ENCODE data around the gene PAFAH1B2.
"Not testable (repeated sequence)": the region's sequence is repeated elsewhere in the genome, so short reads cannot be mapped to it uniquely, and the experiment has no call there.

The PAFAH1B2 gene

DNA sequence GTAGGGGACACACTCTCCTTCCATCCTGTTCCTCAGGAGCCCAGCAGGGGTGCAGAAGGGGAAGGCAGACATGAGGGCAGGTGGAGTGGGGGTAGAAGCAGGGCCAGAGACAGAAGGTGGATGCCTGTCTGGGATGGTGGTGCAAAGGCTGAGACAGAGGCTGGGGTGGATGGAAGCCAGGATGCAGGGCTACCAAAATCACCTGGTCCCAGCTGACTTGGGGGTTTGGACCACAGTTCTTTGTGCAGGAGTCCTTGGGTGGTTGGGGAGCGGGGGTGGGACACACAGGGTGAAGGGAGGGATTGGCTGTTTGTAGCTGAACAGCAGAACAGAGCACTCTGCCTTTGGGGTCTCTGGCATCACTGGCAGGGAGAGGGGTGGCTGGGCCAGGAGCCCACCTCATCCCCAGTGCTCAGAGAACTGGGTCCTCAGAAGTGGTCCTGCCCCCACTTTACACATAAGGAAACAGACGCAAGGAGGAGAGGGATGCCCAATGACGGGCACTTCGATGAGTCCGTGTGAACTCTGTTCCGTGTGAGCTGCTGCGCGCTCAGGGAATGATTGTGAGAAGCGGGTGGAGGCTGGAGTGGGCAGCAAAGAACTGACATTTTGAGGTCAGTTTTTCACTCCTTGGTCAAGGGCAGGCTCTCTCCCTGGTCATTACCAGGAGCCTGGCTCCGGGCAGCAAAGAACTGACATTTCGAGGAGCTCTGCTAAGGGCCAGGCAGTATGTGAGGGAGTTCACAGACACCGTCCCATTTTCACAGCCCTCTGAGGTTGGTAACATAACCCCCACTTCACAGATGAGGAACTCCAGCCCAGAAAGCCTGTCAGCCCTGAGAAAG lies 56.9 kb downstream of the PAFAH1B2 start:
- H3K4me3 ChIP-seq (ENCODE audit: low read length): peak overlapping the region; percentile 54

DNA sequence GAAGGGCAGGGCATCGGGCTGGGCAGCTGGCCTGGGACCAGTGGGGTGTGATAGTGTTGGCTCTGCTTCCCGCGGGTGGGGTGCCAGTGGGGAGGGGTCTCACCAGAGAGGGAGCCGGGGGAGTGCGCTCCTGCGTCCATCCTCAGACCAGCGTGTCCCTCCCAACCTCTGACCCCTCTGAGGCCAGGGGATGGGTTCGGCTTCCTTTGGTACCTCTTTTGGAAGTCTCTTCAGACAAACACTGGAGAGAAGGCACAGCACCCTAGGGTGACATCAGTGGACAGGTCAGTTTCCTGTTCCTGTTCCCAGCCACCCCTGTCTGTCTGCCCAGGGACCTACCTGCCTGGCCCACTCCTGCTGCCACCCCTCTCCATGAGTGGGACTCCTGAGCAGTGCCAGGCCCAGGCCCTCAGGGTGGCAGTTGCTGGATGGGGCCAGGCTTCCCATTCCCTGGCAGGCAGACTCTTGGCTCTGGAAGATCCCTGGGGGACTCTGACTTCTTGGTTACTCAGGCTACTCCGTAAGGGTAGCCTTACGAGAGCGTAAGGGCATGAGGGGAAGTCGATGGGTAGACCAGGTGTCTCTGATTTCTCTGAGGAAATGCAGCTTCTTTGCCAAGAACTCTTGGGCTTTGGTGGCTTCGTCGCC lies 57.7 kb downstream of the PAFAH1B2 start:
- 78% methylated on average over 14 of the region's 14 CpGs for WGBS
- H3K27ac ChIP-seq (ENCODE audit: low read depth, low read length): 0 out of 2 replicates have a peak overlapping the region, but pooled peaks have one; percentile 26
- no peaks in the 10 kb centered on the region for H3K27me3 ChIP-seq (ENCODE audit: insufficient read depth, low read length)
- peak overlapping the region; percentile 83 for H3K9ac ChIP-seq (ENCODE audit: low read depth, low read length)
- no peaks in the 10 kb centered on the region for H3K9me3 ChIP-seq (ENCODE audit: insufficient read depth, low read depth, low read length)
- H3K4me3 ChIP-seq (ENCODE audit: low read length): peak overlapping the region; percentile 54
- H3K4me1 ChIP-seq (ENCODE audit: insufficient read depth, low read length): peaks cover 21% of the 10 kb centered on the region
- H3K36me3 ChIP-seq (ENCODE audit: insufficient read depth, low read length): peaks cover 37% of the 10 kb centered on the region

More for the DNA sequence above, 56.9 kb downstream of the PAFAH1B2 start:
- Histone ChIP-seq H3K27ac (ENCODE audit: low read depth, low read length) (peak overlapping the region; percentile 98; the same call in 1 of the 2 replicates), H3K4me1 (ENCODE audit: insufficient read depth, low read length) (peaks cover 21% of the 10 kb centered on the region), H3K36me3 (ENCODE audit: insufficient read depth, low read length) (peaks cover 40% of the 10 kb centered on the region), H3K9ac (ENCODE audit: low read depth, low read length) (peak overlapping the region; percentile 83), H3K9me3 (ENCODE audit: insufficient read depth, low read depth, low read length) (no peaks in the 10 kb centered on the region), H3K27me3 (ENCODE audit: insufficient read depth, low read length) (no peaks in the 10 kb centered on the region)
- WGBS: 64% methylated on average over 12 of the region's 12 CpGs

DNA sequence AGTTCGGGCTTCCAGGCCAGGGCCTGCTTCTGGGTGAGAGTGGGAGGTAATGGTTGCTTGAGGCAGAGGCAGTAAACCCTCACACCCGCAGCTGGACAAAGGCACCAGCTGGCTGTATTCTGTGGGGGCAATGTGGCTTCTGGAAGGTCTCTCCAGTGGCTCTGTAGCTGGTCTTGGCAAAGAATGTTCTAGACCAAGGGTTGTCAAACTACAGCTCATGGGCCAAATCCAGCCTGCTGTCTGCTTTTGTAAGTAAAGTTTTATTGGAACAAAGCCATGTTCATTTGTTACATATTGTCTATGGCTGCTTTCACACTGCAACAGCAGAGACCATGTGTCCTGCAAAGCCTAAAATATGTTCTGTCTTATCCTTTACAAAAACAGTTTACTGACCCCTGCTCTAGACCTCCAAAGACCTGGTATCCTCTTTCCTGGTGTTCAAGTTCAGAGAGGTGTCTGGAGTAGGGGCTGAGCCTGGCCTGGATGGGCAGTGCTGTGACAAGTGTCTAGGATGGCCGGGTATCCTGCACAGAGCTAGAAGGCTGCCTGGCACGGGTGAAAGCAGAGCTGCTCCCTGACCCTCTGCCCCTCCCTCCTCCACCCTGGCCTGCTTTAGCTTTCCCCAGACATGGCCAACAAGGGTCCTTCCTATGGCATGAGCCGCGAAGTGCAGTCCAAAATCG lies 58.4 kb downstream of the PAFAH1B2 start:
- H3K4me3 ChIP-seq (ENCODE audit: low read length): peak overlapping the region; percentile 54; the same call in 1 of the 2 replicates
- peak overlapping the region; percentile 29 for H3K9ac ChIP-seq (ENCODE audit: low read depth, low read length)
- H3K4me1 ChIP-seq (ENCODE audit: insufficient read depth, low read length): peaks cover 21% of the 10 kb centered on the region
- H3K9me3 ChIP-seq (ENCODE audit: insufficient read depth, low read depth, low read length): no peaks in the 10 kb centered on the region
- 91% methylated on average over 7 of the region's 7 CpGs for WGBS
- H3K27ac ChIP-seq (ENCODE audit: low read depth, low read length): no peak overlapping the region
- no peaks in the 10 kb centered on the region for H3K27me3 ChIP-seq (ENCODE audit: insufficient read depth, low read length)
- H3K36me3 ChIP-seq (ENCODE audit: insufficient read depth, low read length): peaks cover 37% of the 10 kb centered on the region

DNA sequence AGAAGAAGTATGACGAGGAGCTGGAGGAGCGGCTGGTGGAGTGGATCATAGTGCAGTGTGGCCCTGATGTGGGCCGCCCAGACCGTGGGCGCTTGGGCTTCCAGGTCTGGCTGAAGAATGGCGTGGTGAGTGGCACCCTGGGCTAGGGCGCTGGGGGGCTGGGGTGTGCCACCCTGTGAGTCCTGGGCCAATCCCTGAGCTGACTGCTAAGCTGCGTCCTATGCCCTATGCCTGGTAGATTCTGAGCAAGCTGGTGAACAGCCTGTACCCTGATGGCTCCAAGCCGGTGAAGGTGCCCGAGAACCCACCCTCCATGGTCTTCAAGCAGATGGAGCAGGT lies 59.0 kb downstream of the PAFAH1B2 start:
- no peaks in the 10 kb centered on the region for H3K9me3 ChIP-seq (ENCODE audit: insufficient read depth, low read depth, low read length)

DNA sequence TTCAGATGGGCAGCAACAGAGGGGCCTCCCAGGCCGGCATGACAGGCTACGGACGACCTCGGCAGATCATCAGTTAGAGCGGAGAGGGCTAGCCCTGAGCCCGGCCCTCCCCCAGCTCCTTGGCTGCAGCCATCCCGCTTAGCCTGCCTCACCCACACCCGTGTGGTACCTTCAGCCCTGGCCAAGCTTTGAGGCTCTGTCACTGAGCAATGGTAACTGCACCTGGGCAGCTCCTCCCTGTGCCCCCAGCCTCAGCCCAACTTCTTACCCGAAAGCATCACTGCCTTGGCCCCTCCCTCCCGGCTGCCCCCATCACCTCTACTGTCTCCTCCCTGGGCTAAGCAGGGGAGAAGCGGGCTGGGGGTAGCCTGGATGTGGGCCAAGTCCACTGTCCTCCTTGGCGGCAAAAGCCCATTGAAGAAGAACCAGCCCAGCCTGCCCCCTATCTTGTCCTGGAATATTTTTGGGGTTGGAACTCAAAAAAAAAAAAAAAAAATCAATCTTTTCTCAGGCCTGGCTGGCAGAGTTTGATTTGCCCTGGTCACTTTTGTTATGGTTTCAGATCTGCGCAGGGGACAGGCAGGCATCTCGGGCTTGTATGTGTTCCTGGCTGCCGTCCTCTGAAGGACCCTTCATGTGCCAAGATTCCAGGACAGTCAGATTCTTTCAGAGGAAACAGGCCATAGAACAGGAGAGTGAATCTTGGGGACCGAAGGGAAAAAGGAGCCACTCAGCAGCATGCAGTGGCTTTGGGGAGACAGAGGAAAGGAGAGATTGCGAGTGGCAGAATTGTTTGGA lies 60.4 kb downstream of the PAFAH1B2 start:
- no peaks in the 10 kb centered on the region for H3K9me3 ChIP-seq (ENCODE audit: insufficient read depth, low read depth, low read length)
- H3K4me1 ChIP-seq (ENCODE audit: insufficient read depth, low read length): peaks cover 10% of the 10 kb centered on the region
- WGBS: 92% methylated on average over 17 of the region's 17 CpGs
- H3K27ac ChIP-seq (ENCODE audit: low read depth, low read length): no peak overlapping the region; the same call in 1 of the 2 replicates
- no peak overlapping the region for H3K4me3 ChIP-seq (ENCODE audit: low read length)
- no peaks in the 10 kb centered on the region for H3K27me3 ChIP-seq (ENCODE audit: insufficient read depth, low read length)
- no peak overlapping the region for H3K9ac ChIP-seq (ENCODE audit: low read depth, low read length)
- H3K36me3 ChIP-seq (ENCODE audit: insufficient read depth, low read length): peaks cover 37% of the 10 kb centered on the region

More for the DNA sequence above, 59.0 kb downstream of the PAFAH1B2 start:
- WGBS: 96% methylated on average over 10 of the region's 10 CpGs
- H3K4me3 ChIP-seq (ENCODE audit: low read length): peak overlapping the region; percentile 54; the same call in 1 of the 2 replicates
- H3K36me3 ChIP-seq (ENCODE audit: insufficient read depth, low read length): peaks cover 37% of the 10 kb centered on the region
- H3K27me3 ChIP-seq (ENCODE audit: insufficient read depth, low read length): no peaks in the 10 kb centered on the region
- no peak overlapping the region for H3K9ac ChIP-seq (ENCODE audit: low read depth, low read length)
- H3K4me1 ChIP-seq (ENCODE audit: insufficient read depth, low read length): peaks cover 18% of the 10 kb centered on the region
- H3K27ac ChIP-seq (ENCODE audit: low read depth, low read length): no peak overlapping the region

DNA sequence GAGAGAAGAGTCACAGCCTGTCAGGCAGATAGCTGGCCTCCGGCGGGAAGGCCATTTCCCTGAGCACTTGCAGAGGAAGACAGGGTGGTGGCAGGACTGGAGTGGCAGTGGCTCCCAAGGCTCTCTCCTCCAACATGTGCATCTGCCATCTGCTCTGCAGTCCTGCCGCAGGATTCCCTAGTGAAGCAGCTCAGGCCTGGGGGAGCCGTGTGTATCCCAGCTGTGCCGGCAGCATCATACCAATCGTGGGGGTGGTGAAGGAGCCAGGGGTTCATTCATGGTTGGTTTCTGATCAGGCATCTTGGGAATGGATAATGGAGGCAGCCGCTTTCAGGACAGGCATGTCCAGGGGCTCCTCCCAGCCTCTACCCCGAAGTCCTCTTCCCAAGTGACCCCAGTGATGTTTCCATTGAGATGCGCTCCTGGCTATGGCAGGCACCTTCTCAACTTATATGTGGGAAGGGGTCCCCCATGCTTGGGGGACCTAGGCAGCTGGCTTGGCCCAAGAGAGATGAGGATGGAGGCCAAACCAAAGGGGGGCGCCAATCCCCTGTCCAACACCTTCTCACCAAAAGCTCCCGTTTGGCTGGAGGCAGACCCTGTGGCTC lies 61.2 kb downstream of the PAFAH1B2 start:
- H3K9ac ChIP-seq (ENCODE audit: low read depth, low read length): no peak overlapping the region
- peak overlapping the region; percentile 15; the same call in 1 of the 2 replicates for H3K27ac ChIP-seq (ENCODE audit: low read depth, low read length)
- H3K4me1 ChIP-seq (ENCODE audit: insufficient read depth, low read length): peaks cover 7% of the 10 kb centered on the region
- WGBS: 93% methylated on average over 9 of the region's 11 CpGs
- no peak overlapping the region for H3K4me3 ChIP-seq (ENCODE audit: low read length)
- H3K9me3 ChIP-seq (ENCODE audit: insufficient read depth, low read depth, low read length): no peaks in the 10 kb centered on the region
- H3K36me3 ChIP-seq (ENCODE audit: insufficient read depth, low read length): peaks cover 37% of the 10 kb centered on the region
- no peaks in the 10 kb centered on the region for H3K27me3 ChIP-seq (ENCODE audit: insufficient read depth, low read length)

DNA sequence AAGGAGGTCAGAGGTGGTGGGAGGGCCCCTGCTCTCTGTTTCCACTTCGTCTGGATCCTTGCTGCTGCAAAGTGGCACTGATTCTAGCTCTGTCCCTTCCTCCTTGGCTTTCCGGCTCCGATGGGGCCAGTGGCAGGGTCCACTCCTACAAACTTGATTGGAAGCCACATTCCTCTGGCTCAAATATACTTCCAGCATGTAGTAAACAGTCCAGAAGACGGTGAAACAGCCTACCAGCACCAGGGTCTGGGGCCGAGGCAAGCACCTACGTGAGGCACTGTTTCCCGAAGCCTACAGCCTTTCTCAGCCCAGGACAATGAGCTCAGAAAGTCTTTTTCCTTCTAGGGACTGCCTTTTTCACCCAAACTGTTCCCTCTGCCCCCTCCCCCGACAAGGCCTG lies 62.0 kb downstream of the PAFAH1B2 start:
- peak overlapping the region; percentile 37; the same call in 1 of the 2 replicates for H3K27ac ChIP-seq (ENCODE audit: low read depth, low read length)
- not testable (repeated sequence) for H3K4me1 ChIP-seq (ENCODE audit: insufficient read depth, low read length); H3K4me3 ChIP-seq (ENCODE audit: low read length); H3K9me3 ChIP-seq (ENCODE audit: insufficient read depth, low read depth, low read length); H3K27me3 ChIP-seq (ENCODE audit: insufficient read depth, low read length)
- peaks cover 37% of the 10 kb centered on the region for H3K36me3 ChIP-seq (ENCODE audit: insufficient read depth, low read length)
- 92% methylated on average over 7 of the region's 8 CpGs for WGBS
- H3K9ac ChIP-seq (ENCODE audit: low read depth, low read length): peak overlapping the region; percentile 36; the same call in 1 of the 2 replicates

DNA sequence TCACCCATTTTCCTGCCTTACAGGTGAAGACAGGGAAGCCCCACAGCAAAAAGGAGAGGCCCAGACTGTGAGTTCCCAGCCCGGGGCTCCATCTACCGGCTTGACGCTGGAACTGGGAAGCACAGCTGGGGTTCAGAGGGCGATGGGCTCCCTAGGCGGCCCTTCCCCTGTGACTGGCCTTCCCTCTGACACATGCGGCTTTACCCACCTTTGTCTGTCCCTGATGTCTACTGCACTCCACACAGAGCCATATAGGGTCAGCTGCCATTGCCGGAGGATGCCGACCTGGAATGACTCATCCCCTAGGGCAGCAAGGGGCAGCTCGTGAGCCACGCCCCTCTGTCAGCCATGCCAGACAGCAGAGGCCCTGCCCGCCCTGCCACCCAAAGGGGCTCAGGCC lies 62.8 kb downstream of the PAFAH1B2 start:
- not testable (repeated sequence) for H3K27ac ChIP-seq (ENCODE audit: low read depth, low read length); H3K9me3 ChIP-seq (ENCODE audit: insufficient read depth, low read depth, low read length); H3K4me3 ChIP-seq (ENCODE audit: low read length); H3K27me3 ChIP-seq (ENCODE audit: insufficient read depth, low read length); H3K9ac ChIP-seq (ENCODE audit: low read depth, low read length); H3K4me1 ChIP-seq (ENCODE audit: insufficient read depth, low read length)
- 51% methylated on average over 4 of the region's 11 CpGs for WGBS
- peaks cover 40% of the 10 kb centered on the region for H3K36me3 ChIP-seq (ENCODE audit: insufficient read depth, low read length)

DNA sequence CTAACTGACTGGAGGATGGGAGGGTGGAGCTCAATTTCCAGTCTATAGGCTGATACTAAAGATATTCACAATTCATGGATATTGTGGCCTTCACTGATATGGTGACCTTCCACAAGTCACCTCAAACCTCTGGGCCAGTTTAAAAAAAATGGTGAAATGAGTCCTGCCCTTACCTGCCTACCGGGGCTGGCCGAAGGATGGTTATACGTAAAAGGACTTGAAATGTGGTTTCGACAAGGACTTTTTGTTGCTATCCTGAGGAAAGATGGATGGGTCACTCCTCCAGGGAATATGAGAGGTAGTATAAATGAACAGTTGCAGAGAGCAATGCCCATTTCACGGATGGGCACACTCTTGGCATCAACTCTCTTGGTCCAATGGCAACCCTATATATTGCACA lies 63.4 kb downstream of the PAFAH1B2 start:
- not testable (repeated sequence) for H3K9me3 ChIP-seq (ENCODE audit: insufficient read depth, low read depth, low read length); H3K4me3 ChIP-seq (ENCODE audit: low read length); H3K27me3 ChIP-seq (ENCODE audit: insufficient read depth, low read length); H3K4me1 ChIP-seq (ENCODE audit: insufficient read depth, low read length); H3K9ac ChIP-seq (ENCODE audit: low read depth, low read length); H3K27ac ChIP-seq (ENCODE audit: low read depth, low read length)
- 94% methylated on average over 5 of the region's 5 CpGs for WGBS
- H3K36me3 ChIP-seq (ENCODE audit: insufficient read depth, low read length): peaks cover 34% of the 10 kb centered on the region

DNA sequence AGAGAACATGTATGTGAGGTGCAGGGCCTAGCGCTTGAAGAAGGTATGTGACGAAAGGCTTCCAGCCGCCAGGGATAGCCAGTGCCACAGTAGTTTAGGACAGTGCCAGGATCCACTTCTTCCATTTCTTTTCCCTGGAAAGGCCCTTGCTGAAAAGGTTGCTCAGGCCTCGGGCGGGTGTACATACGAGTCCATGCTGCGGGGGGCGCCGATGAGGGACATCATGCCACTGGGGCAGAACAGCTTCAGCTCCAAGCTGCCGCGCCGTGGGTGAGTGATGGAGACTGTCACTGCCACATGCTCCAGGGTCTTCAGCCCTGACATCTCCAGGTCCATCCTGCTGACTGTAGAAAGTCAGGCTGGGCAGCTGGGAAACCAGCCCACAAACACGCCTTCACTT lies 64.6 kb downstream of the PAFAH1B2 start:
- H3K9me3 ChIP-seq (ENCODE audit: insufficient read depth, low read depth, low read length); H3K27ac ChIP-seq (ENCODE audit: low read depth, low read length); H3K4me1 ChIP-seq (ENCODE audit: insufficient read depth, low read length); H3K9ac ChIP-seq (ENCODE audit: low read depth, low read length); H3K4me3 ChIP-seq (ENCODE audit: low read length); H3K27me3 ChIP-seq (ENCODE audit: insufficient read depth, low read length): not testable (repeated sequence)
- H3K36me3 ChIP-seq (ENCODE audit: insufficient read depth, low read length): peaks cover 31% of the 10 kb centered on the region
- 95% methylated on average over 9 of the region's 13 CpGs for WGBS

Measured in HUES64 (cell line).